Measurements from ENCODE around the gene AMFR. TPM values are rescaled to one million over a fixed set of nuclear protein-coding genes. Genes with fewer than 3 reads are reported as not detected.

Gene AMFR
- total RNA-seq, 1 experiment from 2014 or later: 31.7 TPM

- H3K36me3 Mint-ChIP-seq: no peaks in the 10 kb centered on the region
- ChIA-PET POLR2A (interaction anchor here (0.6 to 0.7 kb wide), 2 partner anchors 74 to 351 kb away, joined by 3 read pairs; no protein-coding TSS in a partner anchor), CTCF (interaction anchor here (0.6 to 4.7 kb wide), 5 partner anchors 21 to 137 kb away, joined by 3 to 65 read pairs (median 18); no protein-coding TSS in a partner anchor)
- DNase-seq (ENCODE audit: low spot score) (peak; percentile 9), ATAC-seq (no peak)
- H3K27ac Mint-ChIP-seq: no peak overlapping the region
- peaks cover 35% of the 10 kb centered on the region for H3K4me1 Mint-ChIP-seq
- H3K9me3 Mint-ChIP-seq: no peaks in the 10 kb centered on the region
- TF ChIP-seq GTF2I (CRISPR knock-in tag; conservative IDR thresholded peaks at IDR 0.05) (no peak), NR2C2 (CRISPR knock-in tag; IDR thresholded peaks at IDR 0.05) (no peak), SOX15 (CRISPR knock-in tag; IDR thresholded peaks at IDR 0.05) (no peak), E2F4 (CRISPR knock-in tag; IDR thresholded peaks at IDR 0.05; ENCODE audit: borderline replicate concordance, low read depth) (no peak), ATF1 (CRISPR knock-in tag; IDR thresholded peaks at IDR 0.05) (no peak), E2F1 (CRISPR knock-in tag; IDR thresholded peaks at IDR 0.05) (no peak), JUN (CRISPR knock-in tag; IDR thresholded peaks at IDR 0.05) (no peak), AR (CRISPR knock-in tag; IDR thresholded peaks at IDR 0.05) (no peak), OVOL2 (CRISPR knock-in tag; IDR thresholded peaks at IDR 0.05; ENCODE audit: borderline replicate concordance) (no peak), SMAD4 (CRISPR knock-in tag; IDR thresholded peaks at IDR 0.05) (no peak), ELF4 (CRISPR knock-in tag; IDR thresholded peaks at IDR 0.05; ENCODE audit: low read depth) (no peak), ZNF263 (CRISPR knock-in tag; IDR thresholded peaks at IDR 0.05; ENCODE audit: low read depth) (no peak), ETV6 (CRISPR knock-in tag; IDR thresholded peaks at IDR 0.05) (no peak), PRRX2 (CRISPR knock-in tag; IDR thresholded peaks at IDR 0.05) (no peak), CTCF (IDR thresholded peaks at IDR 0.05) (no peak)
- no peaks in the 10 kb centered on the region for H3K27me3 Mint-ChIP-seq (ENCODE audit: low read depth)
- H3K4me3 Mint-ChIP-seq: no peak overlapping the region
These were observed 70.1 kb downstream of the AMFR start for GRCh38 chr16:56355221-56355620.

- no peaks in the 10 kb centered on the region for H3K27me3 Mint-ChIP-seq (ENCODE audit: low read depth)
- TF ChIP-seq HMGA2 (CRISPR knock-in tag; IDR thresholded peaks at IDR 0.05): no peak
- CTCF ChIA-PET: interaction anchor here (0.6 to 4.7 kb wide), 4 partner anchors 21 to 136 kb away, joined by 3 to 65 read pairs (median 11); no protein-coding TSS in a partner anchor
- DNase-seq (ENCODE audit: low spot score) (no peak), ATAC-seq (no peak)
- POLR2A ChIA-PET: interaction anchor here (0.6 to 0.7 kb wide), 2 partner anchors 73 to 351 kb away, joined by 3 read pairs; no protein-coding TSS in a partner anchor
- H3K36me3 Mint-ChIP-seq: no peaks in the 10 kb centered on the region
- H3K4me1 Mint-ChIP-seq: peaks cover 35% of the 10 kb centered on the region
- no peaks in the 10 kb centered on the region for H3K9me3 Mint-ChIP-seq
- no peak overlapping the region for H3K27ac Mint-ChIP-seq
- no peak overlapping the region for H3K4me3 Mint-ChIP-seq
These were observed 70.6 kb downstream of the AMFR start for GRCh38 chr16:56354746-56355145.

GRCh38 chr16:56354016-56354415 lies 71.3 kb downstream of the AMFR start:
- TF ChIP-seq CTCF (IDR thresholded peaks at IDR 0.05) (no peak), JAZF1 (CRISPR knock-in tag; IDR thresholded peaks at IDR 0.05) (no peak), STAT6 (CRISPR knock-in tag; conservative IDR thresholded peaks at IDR 0.05; ENCODE audit: low read depth) (no peak), TP53 (CRISPR knock-in tag; IDR thresholded peaks at IDR 0.05) (no peak)
- CTCF ChIA-PET: no interaction called here
- no peaks in the 10 kb centered on the region for H3K9me3 Mint-ChIP-seq
- H3K4me1 Mint-ChIP-seq: peaks cover 33% of the 10 kb centered on the region
- DNase-seq (ENCODE audit: low spot score): no peak
- no peak for ATAC-seq
- H3K27me3 Mint-ChIP-seq (ENCODE audit: low read depth): no peaks in the 10 kb centered on the region
- no peak overlapping the region for H3K4me3 Mint-ChIP-seq
- no peaks in the 10 kb centered on the region for H3K36me3 Mint-ChIP-seq
- POLR2A ChIA-PET: no interaction called here
- no peak overlapping the region for H3K27ac Mint-ChIP-seq

Measured in WTC11 (cell line).